B cell (primary cell): Measurements from ENCODE around the gene LOC128125822.
A peak's percentile ranks its signal among the peaks of the same experiment; 100 is the strongest.

Experiments
- ATAC-seq: fragments of 200-7000 bp; cut with Tn5 transposase; one replicate; pipeline ENCODE4 v1.10.0; 2021; ENCODE audit warnings: low read depth, mild to moderate bottlenecking, moderate number of reproducible peaks, moderate library complexity
- CTCF ChIA-PET: fragments of 350-600 bp; sonication (Branson Sonifier 250); formaldehyde crosslinking; loops from one replicate; lab custom pipeline; 2021; ENCODE audit warnings: antibody characterized with exemption, inconsistent platforms; lab: Charles Lee
- POLR2A ChIA-PET: fragments of 350-600 bp; sonication (Branson Sonifier 250); formaldehyde crosslinking; loops from one replicate; lab custom pipeline; 2021; ENCODE audit warnings: antibody characterized with exemption; lab: Charles Lee
- DNase-seq: peaks from one replicate; pipeline ENCODE4 v3.0.0; 2013
- H2AFZ ChIP-seq: 2 replicates; pipeline ENCODE4 v1.6.1; 2012; ENCODE audit warnings: mild to moderate bottlenecking, low read depth, low read length; ENCODE audit not compliant: insufficient read depth, poor library complexity, severe bottlenecking
- H3K27ac ChIP-seq, 2 donors: 1 replicate in 1 of 2; 2 replicates in 1 of 2; pipeline ENCODE4 v1.5.1; 2012 to 2013; ENCODE audit warnings: low read length in 2 of 2, mild to moderate bottlenecking in 2 of 2, moderate library complexity in 1 of 2
- H3K27me3 ChIP-seq, 4 experiments: fragments of 200-600 bp in 1 of 4; sonication (generic) in 1 of 4; replicated peaks in 1 of 4; 1 replicate in 2 of 4; 2 replicates in 2 of 4; pipeline versions ENCODE4 v1.6.1 to v1.7.0; 2013 to 2016; ENCODE audit warnings: low read length in 3 of 4, mild to moderate bottlenecking in 2 of 4, mixed read lengths in 1 of 4, moderate library complexity in 1 of 4; ENCODE audit not compliant: insufficient read depth in 4 of 4, control insufficient read depth in 3 of 4; ENCODE audit errors: control extremely low read depth in 1 of 4
- H3K36me3 ChIP-seq, 2 experiments: replicated peaks in 1 of 2; 1 replicate in 1 of 2; 2 replicates in 1 of 2; pipeline versions ENCODE4 v1.6.1 to v1.7.1; 2013; ENCODE audit warnings: low read length in 1 of 2; ENCODE audit not compliant: insufficient read depth in 2 of 2, control insufficient read depth in 1 of 2; ENCODE audit errors: control extremely low read depth in 1 of 2, extremely low read depth in 1 of 2
- H3K4me1 ChIP-seq, 2 donors: fragments of 200-600 bp in 1 of 2; sonication (generic) in 1 of 2; 1 replicate in 1 of 2; 2 replicates in 1 of 2; pipeline versions ENCODE4 v1.5.1 to v1.6.1; 2013 to 2017; ENCODE audit warnings: low read length in 2 of 2; ENCODE audit not compliant: control insufficient read depth in 2 of 2, insufficient read depth in 2 of 2
- H3K4me2 ChIP-seq: replicated peaks from 2 replicates; pipeline ENCODE3; 2012; ENCODE audit warnings: mild to moderate bottlenecking, low read depth, low read length; ENCODE audit not compliant: poor library complexity, severe bottlenecking
- H3K4me3 ChIP-seq, 5 experiments: fragments of 200-600 bp in 1 of 5; sonication (generic) in 1 of 5; 1 replicate in 3 of 5; 2 replicates in 2 of 5; pipeline versions ENCODE4 v1.5.1 to v1.7.0; 2011 to 2016; ENCODE audit warnings: low read length in 4 of 5, mild to moderate bottlenecking in 4 of 5, low read depth in 2 of 5, control low read depth in 1 of 5, moderate library complexity in 1 of 5; ENCODE audit not compliant: insufficient read depth in 1 of 5; ENCODE audit errors: control extremely low read depth in 1 of 5, extremely low read depth in 1 of 5
- H3K79me2 ChIP-seq: fragments of 200-600 bp; sonication (generic); one replicate; pipeline ENCODE4 v1.6.0; 2016; ENCODE audit warnings: low read length; ENCODE audit not compliant: control insufficient read depth, insufficient read depth
- H3K9ac ChIP-seq: fragments of 200-600 bp; sonication (generic); 2 replicates; pipeline ENCODE4 v1.6.1; 2017; ENCODE audit warnings: mild to moderate bottlenecking, low read length, moderate library complexity
- H3K9me3 ChIP-seq, 3 donors: one replicate each; pipeline versions ENCODE4 v1.6.1 to v1.7.1; 2013; ENCODE audit warnings: low read length in 2 of 3; ENCODE audit not compliant: control insufficient read depth in 2 of 3, insufficient read depth in 1 of 3; ENCODE audit errors: control extremely low read depth in 1 of 3
- H4K20me1 ChIP-seq: 2 replicates; pipeline ENCODE4 v1.6.0; 2012; ENCODE audit warnings: mild to moderate bottlenecking, low read length; ENCODE audit not compliant: insufficient read depth, control insufficient read depth, poor library complexity, severe bottlenecking
- H3K27ac Mint-ChIP-seq: one replicate; pipeline ENCODE4 v1.8.0; 2021; ENCODE audit warnings: mixed read lengths
- H3K27me3 Mint-ChIP-seq: one replicate; pipeline ENCODE4 v1.8.0; 2021; ENCODE audit warnings: mixed read lengths
- H3K4me1 Mint-ChIP-seq: one replicate; pipeline ENCODE4 v1.8.0; 2021; ENCODE audit warnings: mixed read lengths
- H3K4me3 Mint-ChIP-seq: one replicate; pipeline ENCODE4 v1.8.0; 2021; ENCODE audit warnings: mixed read lengths
- H3K9me3 Mint-ChIP-seq: one replicate; pipeline ENCODE4 v1.8.0; 2022; ENCODE audit warnings: mixed read lengths; ENCODE audit not compliant: insufficient read depth
- CTCF ChIP-seq: fragments of 200-600 bp; IDR thresholded peaks from one replicate; pipeline ENCODE4 v1.8.0; 2022; ENCODE audit warnings: antibody characterized with exemption, mild to moderate bottlenecking
- EZH2 ChIP-seq: IDR thresholded peaks from 2 replicates; pipeline ENCODE4 v1.6.1; 2012; ENCODE audit warnings: borderline replicate concordance, low read depth, mild to moderate bottlenecking, moderate library complexity, low read length; ENCODE audit not compliant: insufficient read depth, poor library complexity, severe bottlenecking
- WGBS: methylation state at CpG from one replicate; pipeline ENCODE4 v1.1.5; 2013; ENCODE audit warnings: missing lambda C conversion rate; ENCODE audit not compliant: insufficient coverage; 5-methylcytosine and 5-hydroxymethylcytosine counted together
- intact Hi-C: fragments of 100-400 bp; cut with micrococcal nuclease; formaldehyde crosslinking; loops from one replicate; pipeline ENCODE4 v1.10.0; 2022

LOC128125822 gene

DNA sequence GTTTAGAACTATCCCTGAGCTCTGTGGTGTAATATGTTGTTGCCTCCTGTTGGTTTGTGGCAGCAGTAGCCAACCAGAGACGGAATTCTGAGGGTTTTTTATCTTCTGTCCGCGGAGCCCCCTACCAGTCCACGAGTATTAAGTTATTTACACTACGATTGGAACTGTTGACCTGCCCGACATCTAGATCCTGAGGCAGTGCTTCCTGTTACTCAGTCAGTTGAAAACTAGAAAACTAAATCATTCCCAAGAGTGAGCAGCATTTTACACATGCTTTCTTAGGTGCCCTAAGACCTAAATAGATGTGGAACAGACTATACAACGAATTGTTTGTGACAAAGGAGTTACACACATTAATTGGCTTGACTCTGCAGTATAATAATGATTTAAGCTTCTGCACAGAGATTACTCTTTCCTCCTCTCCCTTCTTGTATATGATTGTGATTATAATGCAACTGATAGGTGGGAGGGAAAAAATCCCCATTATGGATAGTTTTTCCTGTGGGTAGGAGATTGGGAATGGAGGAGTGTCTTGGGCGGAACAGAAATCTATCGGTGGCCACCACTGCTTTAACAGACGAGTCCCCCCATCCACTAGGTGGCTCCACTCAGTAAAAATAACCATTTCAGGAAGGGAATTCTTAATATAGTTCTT is 1.7 kb downstream of the LOC128125822 start:
- no peaks in the 10 kb centered on the region for H3K9me3 Mint-ChIP-seq
- Histone ChIP-seq H3K79me2 (peaks cover 50% of the 10 kb centered on the region), H4K20me1 (peaks cover 40% of the 10 kb centered on the region), H3K36me3 (peaks cover 9 to 26% of the 10 kb centered on the region in 2 experiments), H2AFZ (peak overlapping the region; percentile 64), H3K4me3 (peak overlapping the region; percentile 65 to 94 (median 86)), H3K27ac (peak overlapping the region; percentile 98 to 99), H3K27me3 (peaks cover 0 to 2% (median 0%) of the 10 kb centered on the region in 4 experiments), H3K9ac (peak overlapping the region; percentile 98), H3K4me2 (peak overlapping the region; percentile 86), H3K4me1 (peaks cover 16 to 19% of the 10 kb centered on the region in 2 donors), H3K9me3 (no peaks in the 10 kb centered on the region)
- peak overlapping the region; percentile 87 for H3K4me3 Mint-ChIP-seq
- WGBS: 0% methylated on average over 5 of the region's 10 CpGs
- TF ChIP-seq EZH2: no peak
- TF ChIP-seq CTCF: peak; percentile 75
- CTCF ChIA-PET: interaction anchor here (0.9 to 2.4 kb wide), 10 partner anchors 9 to 221 kb away, joined by 3 to 22 read pairs (median 5); partner anchors contain the start of gene PHF3
- DNase-seq (peak; percentile 61), ATAC-seq (peak; percentile 0)
- peaks cover 31% of the 10 kb centered on the region for H3K4me1 Mint-ChIP-seq
- H3K27me3 Mint-ChIP-seq: no peaks in the 10 kb centered on the region
- H3K27ac Mint-ChIP-seq: peak overlapping the region; percentile 93
- intact Hi-C loops: loop anchor here (1.0 to 10.0 kb wide), 5 partner anchors 24 to 1289 kb away; partner anchors contain the start of gene KHDRBS2
- POLR2A ChIA-PET: interaction anchor here (2.5 kb wide), 1 partner anchor 62 kb away, joined by 13 read pairs; the partner anchor contains the start of gene PHF3

DNA sequence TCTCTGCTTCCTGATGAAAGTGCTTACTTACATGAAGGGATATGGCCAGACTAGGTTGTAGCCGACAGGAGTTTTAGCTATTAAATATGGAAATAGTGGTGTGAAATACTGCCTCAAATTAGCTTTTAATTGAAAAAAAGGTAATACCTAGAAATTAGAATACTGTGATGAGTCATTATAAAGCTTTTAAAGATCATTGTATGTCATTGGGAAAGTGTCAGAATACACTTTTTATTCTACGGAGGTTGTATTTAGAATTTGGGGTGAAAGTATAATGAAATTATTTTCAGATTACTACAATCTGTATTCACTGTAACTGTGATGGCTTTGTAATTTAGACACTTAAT is 2.2 kb downstream of the LOC128125822 start:
- Histone ChIP-seq H3K27ac (peak overlapping the region in 1 of 2 donors; percentile 99), H3K9ac (no peak overlapping the region), H3K4me1 (peaks cover 16 to 19% of the 10 kb centered on the region in 2 donors), H3K27me3 (peaks cover 0 to 2% (median 0%) of the 10 kb centered on the region in 4 experiments), H4K20me1 (peaks cover 40% of the 10 kb centered on the region), H3K79me2 (peaks cover 53% of the 10 kb centered on the region), H3K4me2 (peak overlapping the region; percentile 86), H3K36me3 (peaks cover 9 to 31% of the 10 kb centered on the region in 2 experiments), H2AFZ (no peak overlapping the region), H3K4me3 (peak overlapping the region in 2 of 5 experiments; percentile 88 to 94), H3K9me3 (no peaks in the 10 kb centered on the region)
- Mint-ChIP-seq H3K4me3 (peak overlapping the region; percentile 87), H3K27me3 (no peaks in the 10 kb centered on the region), H3K27ac (peak overlapping the region; percentile 93), H3K4me1 (peaks cover 31% of the 10 kb centered on the region), H3K9me3 (no peaks in the 10 kb centered on the region)
- intact Hi-C loops: loop anchor here (5.0 to 10.0 kb wide), 2 partner anchors 113 to 1290 kb away; partner anchors contain the start of gene KHDRBS2
- TF ChIP-seq EZH2 (no peak), CTCF (peak; percentile 41)
- CTCF ChIA-PET: interaction anchor here (0.9 to 2.4 kb wide), 9 partner anchors 9 to 63 kb away, joined by 3 to 22 read pairs (median 5); partner anchors contain the start of gene PHF3
- POLR2A ChIA-PET: interaction anchor here (2.5 kb wide), 1 partner anchor 61 kb away, joined by 13 read pairs; the partner anchor contains the start of gene PHF3
- ATAC-seq (no peak), DNase-seq (no peak)
- WGBS: no CpG with 5 or more reads among the region's 2 CpGs
